Stomach (tissue), 4 donors: ENCODE measurements around the gene CPNE1.

ENCODE experiments used
- CTCF ChIP-seq, 7 experiments: fragments of 450-650 bp in 4 of 7; fragments of 200-600 bp in 3 of 7; sonication (generic) in 3 of 7; IDR thresholded peaks; one replicate each; pipeline ENCODE4 v1.5.1; 2016 to 2019; ENCODE audit warnings: antibody characterized with exemption in 7 of 7, control low read depth in 2 of 7, mild to moderate bottlenecking in 1 of 7
- POLR2AphosphoS5 ChIP-seq, 3 donors: sonication (generic); formaldehyde crosslinking; IDR thresholded peaks; one replicate each; pipeline ENCODE4 v1.6.1; 2016; ENCODE audit warnings: antibody characterized with exemption in 3 of 3

- TF ChIP-seq CTCF (IDR thresholded peaks at IDR 0.05) (no peak), POLR2AphosphoS5 (IDR thresholded peaks at IDR 0.05) (no peak)
These were observed 25.6 kb upstream of the CPNE1 start for GRCh38 chr20:35690265-35690664.
